IgD-negative memory B cell (primary cell): ENCODE results near the gene TMEM272. TPM values are rescaled to one million over a fixed set of nuclear protein-coding genes. Genes with fewer than 3 reads are reported as not detected.
A peak's percentile ranks its signal among the peaks of the same experiment; 100 is the strongest.

Source experiments
- H3K27ac Mint-ChIP-seq, 3 donors: one replicate each; pipeline ENCODE4 v1.8.0; 2020 to 2022; ENCODE audit warnings: mild to moderate bottlenecking in 3 of 3, mixed read lengths in 3 of 3, moderate library complexity in 1 of 3
- H3K27me3 Mint-ChIP-seq: one replicate; pipeline ENCODE4 v1.8.0; 2021; ENCODE audit warnings: mixed read lengths
- H3K36me3 Mint-ChIP-seq: one replicate; pipeline ENCODE4 v1.8.0; 2020; ENCODE audit warnings: mild to moderate bottlenecking, mixed read lengths
- H3K4me1 Mint-ChIP-seq, 3 donors: one replicate each; pipeline ENCODE4 v1.8.0; 2020 to 2022; ENCODE audit warnings: mixed read lengths in 3 of 3, mild to moderate bottlenecking in 1 of 3
- H3K4me3 Mint-ChIP-seq, 4 donors: one replicate each; pipeline ENCODE4 v1.8.0; 2020 to 2022; ENCODE audit warnings: mild to moderate bottlenecking in 4 of 4, mixed read lengths in 4 of 4, moderate library complexity in 3 of 4
- H3K9me3 Mint-ChIP-seq, 3 donors: one replicate each; pipeline ENCODE4 v1.8.0; 2020 to 2021; ENCODE audit warnings: mixed read lengths in 3 of 3, mild to moderate bottlenecking in 1 of 3
- polyA plus RNA-seq: library from polyadenylated mRNA; unstranded; fragments of 300-500 nt; fragmentation: Illumina TruSeq; gene quantifications from one replicate; pipeline ENCODE4 v1.2.3, GENCODE V29; 2021

The TMEM272 gene
- polyA plus RNA-seq, 1 donor from 2014 or later = not detected

DNA sequence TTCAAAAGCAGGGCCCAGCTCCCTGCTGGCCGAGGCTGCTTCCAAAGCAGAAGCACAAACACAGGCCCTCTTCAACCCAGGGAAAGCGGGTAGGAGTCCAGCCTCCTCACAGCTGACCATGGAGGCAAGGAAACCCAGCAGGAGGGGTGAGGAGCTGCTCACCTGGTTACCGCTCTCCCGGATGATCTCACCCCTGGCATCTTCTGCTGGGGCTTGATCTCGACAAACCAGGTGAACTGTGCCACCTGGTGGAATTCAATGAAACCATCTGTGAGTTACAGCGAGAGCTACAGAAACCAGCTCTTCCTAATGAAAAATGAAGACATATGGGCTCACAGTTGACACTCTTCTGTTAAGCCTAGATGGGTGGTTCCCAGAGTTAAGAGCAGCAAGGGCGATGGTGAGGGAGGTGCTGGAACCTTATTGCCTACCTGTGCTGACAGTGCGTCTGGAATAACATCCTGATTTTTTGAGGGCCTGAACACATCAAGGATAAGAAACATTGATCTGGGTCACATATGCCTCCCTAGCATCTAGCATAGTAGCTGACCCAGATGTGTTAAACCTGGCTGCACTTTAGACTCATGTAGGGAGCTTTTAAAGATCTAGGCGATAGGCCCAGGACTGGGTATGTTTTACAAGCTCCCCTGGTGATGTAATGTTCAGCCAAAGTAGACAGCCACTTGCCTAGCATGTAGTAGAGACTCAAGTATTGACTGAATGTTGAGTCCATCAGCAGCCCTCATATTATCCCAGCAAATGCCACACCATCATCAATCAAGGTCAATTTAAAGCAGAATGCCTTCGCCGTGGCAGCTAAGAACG lies 47.1 kb downstream of the TMEM272 start:
- Mint-ChIP-seq H3K4me3 (peak overlapping the region in 1 of 4 donors; percentile 67), H3K27me3 (no peaks in the 10 kb centered on the region), H3K9me3 (no peaks in the 10 kb centered on the region), H3K4me1 (peaks cover 29 to 38% (median 33%) of the 10 kb centered on the region in 3 donors), H3K27ac (peak overlapping the region; percentile 16 to 92 (median 87)), H3K36me3 (no peaks in the 10 kb centered on the region)

- Mint-ChIP-seq H3K9me3 (no peaks in the 10 kb centered on the region), H3K4me1 (peaks cover 29 to 33% (median 31%) of the 10 kb centered on the region in 3 donors), H3K4me3 (no peak overlapping the region), H3K36me3 (no peaks in the 10 kb centered on the region), H3K27me3 (no peaks in the 10 kb centered on the region), H3K27ac (no peak overlapping the region)
These were observed 48.4 kb downstream of the TMEM272 start for GRCh38 chr13:51796546-51796945.

- Mint-ChIP-seq H3K4me1 (peaks cover 29 to 33% (median 31%) of the 10 kb centered on the region in 3 donors), H3K9me3 (no peaks in the 10 kb centered on the region), H3K27me3 (no peaks in the 10 kb centered on the region), H3K36me3 (peaks cover 3% of the 10 kb centered on the region), H3K4me3 (peak overlapping the region in 1 of 4 donors; percentile 49), H3K27ac (no peak overlapping the region)
These were observed 49.6 kb downstream of the TMEM272 start for GRCh38 chr13:51795419-51795818.

- Mint-ChIP-seq H3K4me3 (peak overlapping the region in 2 of 4 donors; percentile 58 to 84), H3K27me3 (no peaks in the 10 kb centered on the region), H3K4me1 (peaks cover 29 to 33% (median 31%) of the 10 kb centered on the region in 3 donors), H3K36me3 (peaks cover 3% of the 10 kb centered on the region), H3K9me3 (no peaks in the 10 kb centered on the region), H3K27ac (no peak overlapping the region)
These were observed 50.0 kb downstream of the TMEM272 start for GRCh38 chr13:51794964-51795363.

GRCh38 chr13:51793570-51794271 lies 51.3 kb downstream of the TMEM272 start:
- peaks cover 6% of the 10 kb centered on the region for H3K36me3 Mint-ChIP-seq
- peak overlapping the region; percentile 9 to 78 (median 45) for H3K4me3 Mint-ChIP-seq
- no peaks in the 10 kb centered on the region for H3K9me3 Mint-ChIP-seq
- H3K4me1 Mint-ChIP-seq = peaks cover 29 to 31% (median 29%) of the 10 kb centered on the region in 3 donors
- H3K27me3 Mint-ChIP-seq = no peaks in the 10 kb centered on the region
- H3K27ac Mint-ChIP-seq = peak overlapping the region; percentile 52 to 89 (median 67)

DNA sequence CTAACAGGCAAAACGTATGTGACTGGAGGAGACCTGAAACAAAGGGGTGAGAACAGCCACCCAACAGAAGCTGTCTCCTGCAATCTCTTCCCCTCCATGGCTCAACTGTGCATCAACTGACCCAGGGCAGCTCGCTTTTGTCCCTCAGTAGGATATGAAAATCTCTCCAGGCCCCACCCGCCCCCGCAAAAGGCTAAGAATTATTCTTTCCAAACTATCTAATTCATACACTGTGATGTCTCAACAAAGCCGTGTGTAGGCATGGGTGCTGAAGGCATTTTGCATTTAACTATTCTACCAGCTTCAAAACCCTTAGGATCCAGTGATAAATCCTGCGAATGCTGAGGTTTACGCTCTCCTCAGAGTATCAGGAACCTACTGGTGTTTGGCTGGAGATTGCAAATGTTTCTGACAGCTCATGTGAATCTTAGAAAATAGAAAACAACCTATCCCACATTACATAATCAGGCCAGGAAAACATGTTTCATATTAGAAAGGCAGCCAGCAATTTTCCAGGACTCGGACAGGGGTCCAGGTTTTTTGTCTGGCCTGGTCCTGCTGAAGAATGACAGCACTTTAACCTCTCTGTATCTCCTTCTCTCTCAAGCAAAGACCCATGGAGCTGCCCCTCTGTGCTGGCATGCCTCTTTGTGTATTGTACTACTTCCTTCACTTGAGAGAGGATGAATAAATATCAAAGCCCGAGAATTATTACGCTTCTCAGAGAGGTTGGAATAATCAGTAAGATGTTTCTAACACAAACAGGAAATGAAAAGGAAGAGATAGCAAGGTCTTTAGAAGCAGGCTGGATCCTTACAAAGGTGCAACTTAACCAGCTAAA lies 58.3 kb downstream of the TMEM272 start:
- no peaks in the 10 kb centered on the region for H3K27me3 Mint-ChIP-seq
- peak overlapping the region in 1 of 3 donors; percentile 29 for H3K27ac Mint-ChIP-seq
- H3K4me3 Mint-ChIP-seq = no peak overlapping the region
- H3K4me1 Mint-ChIP-seq = peaks cover 5 to 7% (median 6%) of the 10 kb centered on the region in 3 donors
- H3K36me3 Mint-ChIP-seq = peaks cover 6% of the 10 kb centered on the region
- no peaks in the 10 kb centered on the region for H3K9me3 Mint-ChIP-seq

- H3K27me3 Mint-ChIP-seq = no peaks in the 10 kb centered on the region
- H3K4me1 Mint-ChIP-seq = peaks cover 10 to 13% (median 11%) of the 10 kb centered on the region in 3 donors
- H3K9me3 Mint-ChIP-seq = no peaks in the 10 kb centered on the region
- H3K36me3 Mint-ChIP-seq = peaks cover 5% of the 10 kb centered on the region
- no peak overlapping the region for H3K4me3 Mint-ChIP-seq
- H3K27ac Mint-ChIP-seq = peak overlapping the region in 1 of 3 donors; percentile 29
These were observed 59.1 kb downstream of the TMEM272 start for GRCh38 chr13:51785712-51786424.

DNA sequence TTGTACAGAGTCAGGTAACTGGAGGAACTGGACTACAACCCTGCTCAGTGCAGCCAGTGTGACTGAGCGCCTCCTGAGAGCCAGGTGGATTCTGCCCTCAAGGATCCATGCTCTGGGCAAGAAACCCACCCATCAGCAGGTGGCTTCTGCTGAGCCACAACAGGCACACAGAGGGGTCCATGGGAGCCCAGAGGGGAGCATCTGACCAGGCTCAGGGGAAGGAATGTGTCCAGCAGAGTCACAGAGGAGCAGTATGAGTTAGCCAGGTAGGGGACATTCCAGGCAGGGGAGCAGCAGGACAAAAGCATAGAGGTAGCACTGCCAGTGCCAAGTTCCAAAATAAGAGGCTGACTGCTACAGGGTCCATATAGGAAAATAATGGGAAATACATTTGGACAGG lies 60.9 kb downstream of the TMEM272 start:
- Mint-ChIP-seq H3K27ac (no peak overlapping the region), H3K9me3 (peaks cover 0 to 1% (median 0%) of the 10 kb centered on the region in 3 donors), H3K27me3 (no peaks in the 10 kb centered on the region), H3K36me3 (peaks cover 2% of the 10 kb centered on the region), H3K4me3 (no peak overlapping the region), H3K4me1 (peaks cover 10 to 13% (median 11%) of the 10 kb centered on the region in 3 donors)

GRCh38 chr13:51783428-51784094 lies 61.4 kb downstream of the TMEM272 start:
- no peaks in the 10 kb centered on the region for H3K27me3 Mint-ChIP-seq
- no peak overlapping the region for H3K4me3 Mint-ChIP-seq
- peaks cover 10 to 13% (median 11%) of the 10 kb centered on the region in 3 donors for H3K4me1 Mint-ChIP-seq
- H3K36me3 Mint-ChIP-seq = no peaks in the 10 kb centered on the region
- no peak overlapping the region for H3K27ac Mint-ChIP-seq
- peaks cover 0 to 1% (median 0%) of the 10 kb centered on the region in 3 donors for H3K9me3 Mint-ChIP-seq

GRCh38 chr13:51782026-51782710 lies 62.8 kb downstream of the TMEM272 start:
- Mint-ChIP-seq H3K36me3 (no peaks in the 10 kb centered on the region), H3K4me3 (peak overlapping the region in 1 of 4 donors; percentile 49), H3K27ac (peak overlapping the region in 1 of 3 donors; percentile 47), H3K27me3 (no peaks in the 10 kb centered on the region), H3K9me3 (peaks cover 0 to 1% (median 0%) of the 10 kb centered on the region in 3 donors), H3K4me1 (peaks cover 10 to 13% (median 11%) of the 10 kb centered on the region in 3 donors)

DNA sequence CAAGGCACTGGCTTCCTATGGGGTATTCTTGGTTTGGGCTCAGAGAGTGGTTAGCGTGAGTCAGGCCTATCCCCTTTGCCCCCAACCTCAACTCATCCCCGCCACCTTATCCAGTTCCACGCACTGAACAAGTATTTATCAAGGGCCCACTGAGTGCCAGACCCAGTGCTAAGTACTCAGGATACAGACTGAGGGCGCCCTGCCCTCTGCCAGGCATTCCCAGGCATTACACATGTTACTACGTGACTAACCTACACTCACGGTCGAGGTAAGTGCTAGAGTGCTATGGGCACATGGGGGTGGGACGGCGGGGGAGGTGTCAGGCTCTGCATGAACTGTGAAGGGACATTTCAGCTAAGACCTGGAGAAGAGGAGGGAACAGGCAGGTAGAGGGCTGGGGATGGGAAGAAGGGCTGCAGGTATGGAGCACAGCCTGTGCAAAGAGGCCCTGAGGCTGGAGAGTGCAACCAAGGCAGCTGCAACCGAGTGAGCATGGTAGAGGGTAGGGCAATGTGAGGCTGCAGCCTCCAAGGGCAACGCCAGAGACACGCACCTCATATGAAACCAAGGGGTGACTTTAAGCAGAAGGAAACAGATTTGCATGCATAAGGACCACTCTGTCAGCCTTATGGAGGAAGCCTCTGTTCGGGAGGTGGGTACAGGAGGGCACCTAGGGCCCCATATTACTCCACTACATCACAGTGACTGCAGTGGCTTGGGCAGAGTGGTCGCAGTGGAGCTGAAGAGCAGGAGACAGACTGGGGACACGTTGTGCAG lies 63.5 kb downstream of the TMEM272 start:
- H3K4me1 Mint-ChIP-seq = peaks cover 10 to 13% (median 11%) of the 10 kb centered on the region in 3 donors
- no peaks in the 10 kb centered on the region for H3K36me3 Mint-ChIP-seq
- H3K9me3 Mint-ChIP-seq = peaks cover 0 to 1% (median 0%) of the 10 kb centered on the region in 3 donors
- H3K4me3 Mint-ChIP-seq = peak overlapping the region in 2 of 4 donors; percentile 26 to 49
- H3K27ac Mint-ChIP-seq = peak overlapping the region in 2 of 3 donors; percentile 47 to 93
- H3K27me3 Mint-ChIP-seq = no peaks in the 10 kb centered on the region

- Mint-ChIP-seq H3K27me3 (no peaks in the 10 kb centered on the region), H3K36me3 (no peaks in the 10 kb centered on the region), H3K4me3 (no peak overlapping the region), H3K9me3 (peaks cover 0 to 1% (median 0%) of the 10 kb centered on the region in 3 donors), H3K27ac (no peak overlapping the region), H3K4me1 (peaks cover 10 to 13% (median 11%) of the 10 kb centered on the region in 3 donors)
These were observed 64.9 kb downstream of the TMEM272 start for GRCh38 chr13:51780099-51780498.
